ENCODE results near the gene MLX.
"Not testable (repeated sequence)": the region's sequence is repeated elsewhere in the genome, so short reads cannot be mapped to it uniquely, and the experiment has no call there.

The MLX gene

DNA sequence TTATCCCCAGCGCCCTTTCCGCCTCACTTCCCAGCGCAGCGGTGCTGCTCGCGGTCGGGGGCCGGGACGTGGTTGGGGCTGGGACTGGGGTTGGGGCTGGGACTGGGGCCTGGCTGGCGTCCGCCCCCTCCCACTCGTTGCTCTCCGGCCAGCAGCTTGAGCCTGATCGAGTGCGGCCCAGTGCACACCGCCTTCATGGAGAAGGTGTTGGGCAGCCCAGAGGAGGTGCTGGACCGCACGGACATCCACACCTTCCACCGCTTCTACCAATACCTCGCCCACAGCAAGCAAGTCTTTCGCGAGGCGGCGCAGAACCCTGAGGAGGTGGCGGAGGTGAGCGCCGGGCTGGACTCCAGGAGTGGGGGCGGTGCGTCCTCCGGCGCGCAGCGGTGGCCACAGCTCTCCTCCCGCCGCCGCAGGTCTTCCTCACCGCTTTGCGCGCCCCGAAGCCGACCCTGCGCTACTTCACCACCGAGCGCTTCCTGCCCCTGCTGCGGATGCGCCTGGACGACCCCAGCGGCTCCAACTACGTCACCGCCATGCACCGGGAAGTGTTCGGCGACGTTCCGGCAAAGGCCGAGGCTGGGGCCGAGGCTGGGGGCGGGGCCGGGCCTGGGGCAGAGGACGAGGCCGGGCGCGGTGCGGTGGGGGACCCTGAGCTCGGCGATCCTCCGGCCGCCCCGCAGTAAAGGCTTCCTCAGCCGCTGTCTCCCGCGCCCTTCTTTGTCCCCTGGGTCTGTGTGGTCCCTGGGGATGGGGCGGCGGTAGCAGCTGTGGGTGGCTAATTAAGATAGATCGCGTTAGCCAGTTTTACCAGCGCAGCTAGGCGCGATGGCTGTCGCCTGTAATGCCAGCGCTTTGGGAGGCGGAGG is 12.4 kb upstream of the MLX start:
- DNase-seq (ENCODE audit: low read depth) = peak; percentile 82
- H3K4me3 ChIP-seq (ENCODE audit: low read depth, low read length) = peak overlapping the region; percentile 85
- TF ChIP-seq, protein P1, sequence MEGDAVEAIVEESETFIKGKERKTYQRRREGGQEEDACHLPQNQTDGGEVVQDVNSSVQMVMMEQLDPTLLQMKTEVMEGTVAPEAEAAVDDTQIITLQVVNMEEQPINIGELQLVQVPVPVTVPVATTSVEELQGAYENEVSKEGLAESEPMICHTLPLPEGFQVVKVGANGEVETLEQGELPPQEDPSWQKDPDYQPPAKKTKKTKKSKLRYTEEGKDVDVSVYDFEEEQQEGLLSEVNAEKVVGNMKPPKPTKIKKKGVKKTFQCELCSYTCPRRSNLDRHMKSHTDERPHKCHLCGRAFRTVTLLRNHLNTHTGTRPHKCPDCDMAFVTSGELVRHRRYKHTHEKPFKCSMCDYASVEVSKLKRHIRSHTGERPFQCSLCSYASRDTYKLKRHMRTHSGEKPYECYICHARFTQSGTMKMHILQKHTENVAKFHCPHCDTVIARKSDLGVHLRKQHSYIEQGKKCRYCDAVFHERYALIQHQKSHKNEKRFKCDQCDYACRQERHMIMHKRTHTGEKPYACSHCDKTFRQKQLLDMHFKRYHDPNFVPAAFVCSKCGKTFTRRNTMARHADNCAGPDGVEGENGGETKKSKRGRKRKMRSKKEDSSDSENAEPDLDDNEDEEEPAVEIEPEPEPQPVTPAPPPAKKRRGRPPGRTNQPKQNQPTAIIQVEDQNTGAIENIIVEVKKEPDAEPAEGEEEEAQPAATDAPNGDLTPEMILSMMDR (conservative IDR thresholded peaks at IDR 0.05; ENCODE audit: low read depth, low read length) = no peak

DNA sequence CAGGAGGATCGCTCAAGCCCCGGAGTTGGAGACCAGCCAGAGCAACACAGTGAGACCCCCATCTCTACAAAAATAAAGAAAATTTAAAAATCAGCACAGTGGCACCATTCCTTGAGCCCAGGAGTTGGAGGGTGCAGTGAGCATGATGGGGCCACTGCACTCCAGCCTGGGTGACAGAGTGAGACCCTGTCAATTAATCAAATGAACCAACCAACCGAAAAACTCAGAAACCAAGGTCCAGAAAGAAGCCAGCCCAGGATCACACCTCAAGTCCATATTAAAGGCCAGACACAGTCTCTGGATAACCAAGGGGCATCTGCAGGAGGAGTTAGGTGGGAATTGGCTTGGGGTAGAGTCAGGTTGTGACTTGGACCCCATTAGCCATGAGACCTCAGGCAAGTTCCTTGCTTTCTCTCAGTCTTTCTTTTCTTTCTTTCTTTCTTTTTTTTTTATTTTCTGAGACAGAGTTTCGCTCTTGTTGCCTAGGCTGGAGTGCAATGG is 11.7 kb upstream of the MLX start:
- DNase-seq (ENCODE audit: low read depth) = no peak
- TF ChIP-seq, protein P1 (conservative IDR thresholded peaks at IDR 0.05; ENCODE audit: low read depth, low read length) = no peak
- peak overlapping the region; percentile 85 for H3K4me3 ChIP-seq (ENCODE audit: low read depth, low read length)

DNA sequence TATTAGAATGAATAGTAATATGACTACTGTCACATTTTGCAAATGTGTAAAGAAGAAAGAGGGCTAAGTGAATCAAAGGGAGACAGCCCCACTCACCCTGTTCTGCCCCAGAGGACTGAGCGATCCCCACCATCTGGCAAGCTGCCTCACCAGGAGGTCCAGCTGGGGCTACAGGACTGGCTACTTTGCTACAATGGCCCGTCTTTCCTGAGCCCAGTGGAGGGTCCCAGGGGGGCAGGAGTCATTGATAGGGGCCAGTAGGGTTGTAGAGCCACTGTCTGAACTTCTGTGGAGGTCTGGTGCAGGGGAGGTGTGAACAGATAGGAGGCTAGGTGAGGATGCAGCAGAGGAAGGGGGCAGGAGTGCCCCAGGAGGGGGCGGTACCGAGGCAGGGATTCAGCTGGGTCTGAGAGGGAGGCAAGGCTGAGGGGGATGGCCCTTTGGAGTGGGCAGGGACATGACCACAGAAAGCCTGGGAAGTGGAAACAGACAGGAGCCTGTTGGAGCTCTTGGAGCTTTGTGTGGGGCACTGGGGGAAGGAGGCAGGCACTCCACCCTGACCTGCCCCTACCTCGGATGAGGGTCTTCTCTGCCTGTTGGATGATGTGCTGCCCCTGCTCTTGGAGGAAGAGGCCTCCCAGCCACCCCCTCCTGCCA is 10.8 kb upstream of the MLX start:
- TF ChIP-seq, protein P1 (conservative IDR thresholded peaks at IDR 0.05; ENCODE audit: low read depth, low read length) = peak; percentile 22
- not testable (repeated sequence) for DNase-seq (ENCODE audit: low read depth); H3K4me3 ChIP-seq (ENCODE audit: low read depth, low read length)

DNA sequence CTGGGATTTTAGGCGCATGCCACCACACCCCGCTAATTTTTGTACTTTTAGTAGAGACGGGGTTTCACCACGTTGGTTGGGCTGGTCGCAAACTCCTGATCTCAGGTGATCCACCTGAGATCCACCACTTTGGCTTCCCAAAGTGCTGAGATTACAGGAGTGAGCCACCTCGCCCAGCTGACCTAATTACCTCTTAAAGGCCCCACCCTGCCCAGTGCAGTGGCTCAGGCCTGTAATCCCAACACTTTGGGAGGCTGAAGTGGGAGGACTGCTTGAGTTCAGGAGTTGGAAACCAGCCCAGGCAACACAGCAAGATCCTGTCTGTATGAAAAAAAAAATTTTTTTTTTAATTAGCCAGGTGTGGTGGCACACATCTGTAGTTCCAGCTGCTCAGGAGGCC is 7.8 kb upstream of the MLX start:
- no peak overlapping the region for H3K4me3 ChIP-seq (ENCODE audit: low read depth, low read length)
- no peak for DNase-seq (ENCODE audit: low read depth)
- TF ChIP-seq, protein P1 (conservative IDR thresholded peaks at IDR 0.05; ENCODE audit: low read depth, low read length) = no peak

DNA sequence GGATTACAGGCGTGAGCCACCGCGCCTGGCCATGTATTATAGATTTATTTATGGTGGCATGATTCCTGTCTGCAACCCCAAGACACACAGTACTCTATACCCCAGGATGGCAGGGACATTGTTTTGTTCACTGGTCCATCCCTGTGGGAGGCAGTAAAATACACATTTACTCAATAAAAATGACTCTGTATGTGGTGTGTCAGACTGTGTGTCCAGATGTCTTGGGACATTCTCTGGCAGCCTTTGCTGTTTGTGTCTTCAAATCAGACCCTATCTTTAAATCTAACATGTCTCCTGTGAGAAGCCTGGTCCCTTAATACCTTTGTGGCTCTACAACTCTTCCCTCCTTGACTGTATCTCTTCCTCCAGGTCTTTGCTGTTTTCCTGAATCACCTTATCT is 6.7 kb upstream of the MLX start:
- no peak overlapping the region for H3K4me3 ChIP-seq (ENCODE audit: low read depth, low read length)
- TF ChIP-seq, protein P1 (conservative IDR thresholded peaks at IDR 0.05; ENCODE audit: low read depth, low read length) = no peak
- no peak for DNase-seq (ENCODE audit: low read depth)

DNA sequence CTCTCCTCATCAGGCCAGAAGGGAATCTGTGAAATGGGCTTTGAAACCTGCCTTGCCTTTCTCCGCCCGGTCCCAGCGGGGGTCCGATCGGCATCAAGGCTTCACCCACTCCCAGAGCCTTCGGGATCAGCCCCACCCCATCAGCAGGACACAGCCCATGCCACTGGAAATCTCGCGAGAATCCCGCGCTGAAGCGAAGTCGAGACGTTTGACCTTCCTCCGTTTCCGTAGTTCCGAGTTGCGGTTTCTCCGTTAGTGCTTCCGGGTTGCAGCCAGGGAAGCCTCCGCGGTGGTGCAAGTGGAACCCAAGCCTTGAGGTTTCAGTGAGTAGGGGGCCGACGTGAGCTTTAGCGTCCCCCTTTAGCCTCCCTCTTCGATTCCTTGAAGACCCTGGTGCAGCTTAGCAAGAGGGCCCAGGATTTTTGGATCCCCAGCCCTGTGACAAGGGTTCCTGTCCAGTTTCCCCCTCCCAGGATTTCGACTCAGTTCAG is 5.0 kb upstream of the MLX start, which contains the start of gene COASY:
Gene COASY, plus strand, starts transcription at position 252 of the 491 bp plus-strand sequence. CDS start 475 bp downstream, outside the sequence.
- DNase-seq (ENCODE audit: low read depth) = peak; percentile 99
- peak within 1 kb of the TSS; percentile 88 for H3K4me3 ChIP-seq (ENCODE audit: low read depth, low read length)
- TF ChIP-seq, protein P1 (conservative IDR thresholded peaks at IDR 0.05; ENCODE audit: low read depth, low read length) = no peak
